Measurements from ENCODE around the gene MPC1L. TPM values are rescaled to one million over a fixed set of nuclear protein-coding genes. Genes with fewer than 3 reads are reported as not detected.

The MPC1L gene
- total and polyA plus RNA-seq, 2 of the 4 experiments (the other 2 are of a cell fraction), result not detected

GRCh38 chrX:40576291-40576690, 46.9 kb upstream of the MPC1L start:
- H3K18ac ChIP-seq (ENCODE audit: low read depth, low read length), result no peak overlapping the region
- H3K56ac ChIP-seq (ENCODE audit: extremely low read depth, insufficient read depth, low read length), result no peak overlapping the region
- H3K79me1 ChIP-seq (ENCODE audit: low read depth in 1 of 2, low read length in 2 of 2), result no peaks in the 10 kb centered on the region
- no peak overlapping the region for H3K9ac ChIP-seq (ENCODE audit: low read depth, low read length)
- no peak overlapping the region for H2AK5ac ChIP-seq (ENCODE audit: low read depth, low read length)
- no peak overlapping the region for H2AFZ ChIP-seq (replicated peaks; ENCODE audit: low read length, poor library complexity)
- POLR2A ChIA-PET (ENCODE audit: unreplicated experiment), result no interaction called here
- no peak overlapping the region for H2BK20ac ChIP-seq (ENCODE audit: low read depth, low read length)
- no peak overlapping the region for H2AK9ac ChIP-seq (replicated peaks; ENCODE audit: low read depth, low read length, poor library complexity)
- no peaks in the 10 kb centered on the region for H3K4me1 ChIP-seq (ENCODE audit: control insufficient read depth, insufficient read depth, low read length)
- H2BK15ac ChIP-seq (ENCODE audit: low read depth, low read length), result no peak overlapping the region
- no peak overlapping the region for H2BK120ac ChIP-seq (ENCODE audit: low read depth, low read length)
- no peak overlapping the region for H2BK5ac ChIP-seq (ENCODE audit: low read depth, low read length, poor library complexity, severe bottlenecking)
- no TSS peak for BruUV-seq (replicated peaks)
- ATAC-seq (ENCODE audit: low read depth) (no peak), DNase-seq (no peak)
- H3K27me3 ChIP-seq (ENCODE audit: control insufficient read depth, insufficient read depth, low read length), result no peaks in the 10 kb centered on the region; the same call in 1 of the 2 replicates
- no peak overlapping the region for H4K91ac ChIP-seq (ENCODE audit: insufficient read depth, low read depth, low read length)
- WGBS, 2 experiments (ENCODE audit: extremely low coverage in 2 of 2, insufficient read length in 1 of 2), result no CpG with 5 or more reads among the region's 3 CpGs
- H3K36me3 ChIP-seq (ENCODE audit: control insufficient read depth, insufficient read depth, low read length), result no peaks in the 10 kb centered on the region
- H3K9me1 ChIP-seq (ENCODE audit: insufficient read depth, low read length), result no peaks in the 10 kb centered on the region
- H3K9me3 ChIP-seq (ENCODE audit: control insufficient read depth, insufficient read depth, low read length), result no peaks in the 10 kb centered on the region
- H3K23ac ChIP-seq (ENCODE audit: low read depth, low read length), result no peak overlapping the region
- no peak overlapping the region for H3K4me3 ChIP-seq (ENCODE audit: insufficient read depth, low read depth, low read length)
- H4K5ac ChIP-seq (ENCODE audit: low read depth, low read length), result no peak overlapping the region
- H3K27ac ChIP-seq (ENCODE audit: insufficient read depth, low read length), result no peak overlapping the region
- in situ Hi-C loops (cut with MboI; ENCODE audit: low sequenced_read_pairs), result no loop called here
- H3K4me2 ChIP-seq (ENCODE audit: low read depth, low read length), result no peak overlapping the region
- TF ChIP-seq RFX5 (IDR thresholded peaks at IDR 0.05; ENCODE audit: low read depth, low read length) (no peak), RAD21 (IDR thresholded peaks at IDR 0.05; ENCODE audit: low read length) (no peak), SMC3 (IDR thresholded peaks at IDR 0.05; ENCODE audit: low read depth, low read length) (no peak), POLR2A (IDR thresholded peaks at IDR 0.05; ENCODE audit: low read depth, low read length) (no peak), FOS (IDR thresholded peaks at IDR 0.05; ENCODE audit: low read depth, low read length) (no peak), CHD1 (IDR thresholded peaks at IDR 0.05; ENCODE audit: low read depth, low read length) (no peak), MAFK (IDR thresholded peaks at IDR 0.05; ENCODE audit: low read depth, low read length) (no peak), CTCF (conservative IDR thresholded peaks at IDR 0.05; ENCODE audit: low read depth, low read length) (no peak), RCOR1 (IDR thresholded peaks at IDR 0.05; ENCODE audit: insufficient replicate concordance, low read length) (no peak), MAZ (IDR thresholded peaks at IDR 0.05; ENCODE audit: borderline replicate concordance, low read depth, low read length) (no peak), NFE2L2 (IDR thresholded peaks at IDR 0.05; ENCODE audit: low read depth, low read length) (no peak), BHLHE40 (IDR thresholded peaks at IDR 0.05; ENCODE audit: low read depth, low read length) (no peak), USF2 (IDR thresholded peaks at IDR 0.05; ENCODE audit: low read depth, low read length) (no peak), ELK1 (IDR thresholded peaks at IDR 0.05; ENCODE audit: borderline replicate concordance, low read depth, low read length) (no peak), MXI1 (IDR thresholded peaks at IDR 0.05; ENCODE audit: borderline replicate concordance, low read depth, low read length) (no peak), CEBPB (IDR thresholded peaks at IDR 0.05; ENCODE audit: low read depth, low read length) (no peak)
- no peak overlapping the region for H4K8ac ChIP-seq (ENCODE audit: low read depth in 2 of 2, low read length in 2 of 2)
- H3K14ac ChIP-seq (replicated peaks; ENCODE audit: low read depth, low read length), result no peak overlapping the region
- CTCF ChIA-PET, result no interaction called here
- no peaks in the 10 kb centered on the region for H4K20me1 ChIP-seq (ENCODE audit: insufficient read depth, low read length)
- H3K4ac ChIP-seq (ENCODE audit: low read depth, low read length), result no peak overlapping the region
- dilution Hi-C loops (cut with HindIII; ENCODE audit: low sequenced_read_pairs, unreplicated experiment), result no loop called here
- intact Hi-C loops (cut with micrococcal nuclease), result no loop called here

Measured in IMR-90 (cell line).